SIG-M5 (cell line): Measurements from ENCODE around the gene CASZ1.

ENCODE experiments used
- DNase-seq: peaks from one replicate; lab custom pipeline; 2025; lab: John Stamatoyannopoulos, UW

The CASZ1 gene

GRCh38 chr1:10821388-10821787 is 24.9 kb upstream of the CASZ1 start:
- no peak for DNase-seq

- no peak for DNase-seq
Observed at GRCh38 chr1:10820422-10820821, 24.0 kb upstream of the CASZ1 start.

GRCh38 chr1:10819198-10819901 is 22.9 kb upstream of the CASZ1 start:
- DNase-seq, result no peak

GRCh38 chr1:10818262-10819197 is 22.1 kb upstream of the CASZ1 start:
- DNase-seq, result no peak

GRCh38 chr1:10816743-10817369 is 20.4 kb upstream of the CASZ1 start:
- DNase-seq, result no peak

GRCh38 chr1:10816233-10816632 is 19.8 kb upstream of the CASZ1 start:
- no peak for DNase-seq

GRCh38 chr1:10815858-10816195 is 19.4 kb upstream of the CASZ1 start:
- DNase-seq, result no peak

- DNase-seq, result no peak
Observed at GRCh38 chr1:10814976-10815857, 18.8 kb upstream of the CASZ1 start.

GRCh38 chr1:10814312-10814711 is 17.9 kb upstream of the CASZ1 start:
- no peak for DNase-seq

GRCh38 chr1:10813799-10814198 is 17.4 kb upstream of the CASZ1 start:
- DNase-seq, result no peak

GRCh38 chr1:10812387-10812915 is 16.0 kb upstream of the CASZ1 start:
- no peak for DNase-seq

GRCh38 chr1:10808441-10808840 is 12.0 kb upstream of the CASZ1 start:
- no peak for DNase-seq

- no peak for DNase-seq
Observed at GRCh38 chr1:10806966-10807365, 10.5 kb upstream of the CASZ1 start.

- no peak for DNase-seq
Observed at GRCh38 chr1:10803971-10804820, 7.8 kb upstream of the CASZ1 start.

- no peak for DNase-seq
Observed at GRCh38 chr1:10802944-10803715, 6.7 kb upstream of the CASZ1 start.

GRCh38 chr1:10800778-10801177 is 4.3 kb upstream of the CASZ1 start:
- no peak for DNase-seq

GRCh38 chr1:10799726-10800125 is 3.3 kb upstream of the CASZ1 start:
- no peak for DNase-seq

- DNase-seq, result no peak
Observed at GRCh38 chr1:10795276-10796021, 997 bp downstream of the CASZ1 start.

- DNase-seq, result no peak
Observed at GRCh38 chr1:10794724-10795275, 1.6 kb downstream of the CASZ1 start.
